A549 (cell line): ENCODE results near the gene ZMAT3. TPM values are rescaled to one million over a fixed set of nuclear protein-coding genes. Genes with fewer than 3 reads are reported as not detected.

Experiments
- ATAC-seq, 2 experiments: fragments of 200-7000 bp in 1 of 2; fragments of >200 bp in 1 of 2; cut with Nextera tagmentation in 1 of 2; cut with Tn5 transposase in 1 of 2; 3 replicates each; pipeline versions ENCODE4 v1.8.0 to v1.9.1; 2018 to 2020; ENCODE audit warnings: mild to moderate bottlenecking in 1 of 2, moderate library complexity in 1 of 2
- CTCF ChIA-PET: fragments of 300-600 bp; sonication (Branson Sonifier 250); formaldehyde crosslinking; extraction: SDS; loops from one replicate; lab custom pipeline; 2021; ENCODE audit warnings: antibody characterized with exemption, inconsistent platforms; lab: Yijun Ruan, JAX
- POLR2A ChIA-PET: fragments of 350-600 bp; formaldehyde crosslinking; extraction: SDS; loops from one replicate; lab custom pipeline; 2021; ENCODE audit warnings: antibody characterized with exemption, inconsistent platforms; lab: Yijun Ruan, JAX
- DNase-seq, 2 experiments: peaks; one replicate each; pipeline versions ENCODE4 v3.0.0 to v3.0.0-alpha.2; 2011 to 2016; ENCODE audit warnings: low read depth in 1 of 2, low spot score in 1 of 2
- FAIRE-seq: peaks from 2 replicates; lab custom pipeline; 2011; peaks lifted over from hg19 to GRCh38; lab: Jason Lieb, UNC
- H3K27ac ChIP-seq, 2 experiments: fragments of >200 bp; sonication (Bioruptor Twin); formaldehyde crosslinking; 3 replicates each; pipeline ENCODE4 v1.5.1; 2016 to 2017
- H3K4me1 ChIP-seq: fragments of >200 bp; sonication (Bioruptor Twin); formaldehyde crosslinking; 3 replicates; pipeline ENCODE4 v1.6.1; 2016
- H3K4me2 ChIP-seq: fragments of >200 bp; sonication (Bioruptor Twin); formaldehyde crosslinking; 3 replicates; pipeline ENCODE4 v1.6.1; 2016
- H3K4me3 ChIP-seq: fragments of >200 bp; sonication (Bioruptor Twin); formaldehyde crosslinking; 3 replicates; pipeline ENCODE4 v1.5.1; 2016
- H3K9me3 ChIP-seq: fragments of >200 bp; sonication (Bioruptor Twin); formaldehyde crosslinking; 3 replicates; pipeline ENCODE4 v1.6.1; 2016
- CBX2 ChIP-seq: fragments of 200-600 bp; sonication (generic); IDR thresholded peaks from 2 replicates; pipeline ENCODE4 v1.6.1; 2016; ENCODE audit warnings: low read depth, mild to moderate bottlenecking, borderline replicate concordance
- CHD4 ChIP-seq: fragments of 200-600 bp; sonication (generic); IDR thresholded peaks from 2 replicates; pipeline ENCODE4 v1.6.1; 2016; ENCODE audit warnings: antibody characterized with exemption, mild to moderate bottlenecking, borderline replicate concordance
- ESRRA ChIP-seq: fragments of 150-350 bp; IDR thresholded peaks from 2 replicates; pipeline ENCODE4 v1.6.1; 2014; ENCODE audit warnings: mild to moderate bottlenecking, low read length, borderline replicate concordance
- FOSL2 ChIP-seq, 2 experiments: fragments of 450-650 bp in 1 of 2; fragments of >200 bp in 1 of 2; sonication (Bioruptor Twin) in 1 of 2; formaldehyde crosslinking; IDR thresholded peaks; 2 replicates each; pipeline versions ENCODE4 v1.5.0 to v1.6.1; 2016 to 2020; ENCODE audit warnings: mild to moderate bottlenecking in 1 of 2, moderate library complexity in 1 of 2
- FOXS1 ChIP-seq: fragments of 250-450 bp; sonication (Bioruptor Pico); IDR thresholded peaks from 2 replicates; pipeline ENCODE4 v1.5.0; 2020; ENCODE audit warnings: mild to moderate bottlenecking, moderate library complexity
- GATA3 ChIP-seq: IDR thresholded peaks from 2 replicates; pipeline ENCODE4 v1.6.1; 2012; ENCODE audit warnings: borderline replicate concordance
- HOXB5 ChIP-seq: fragments of 250-450 bp; sonication (Bioruptor Pico); IDR thresholded peaks from 2 replicates; pipeline ENCODE4 v1.5.0; 2020; ENCODE audit warnings: mild to moderate bottlenecking, moderate library complexity
- JUN ChIP-seq, 2 experiments: fragments of >200 bp; sonication (Bioruptor Twin); formaldehyde crosslinking; IDR thresholded peaks; 2 replicates in 1 of 2; 3 replicates in 1 of 2; pipeline ENCODE4 v1.6.1; 2016 to 2017
- JUNB ChIP-seq: fragments of >200 bp; sonication (Bioruptor Twin); formaldehyde crosslinking; IDR thresholded peaks from 2 replicates; pipeline ENCODE4 v1.6.1; 2016
- MAZ ChIP-seq: fragments of 150-350 bp; IDR thresholded peaks from 2 replicates; pipeline ENCODE4 v1.6.1; 2014; ENCODE audit warnings: antibody characterized with exemption, low read depth, low read length, borderline replicate concordance
- MYC ChIP-seq: IDR thresholded peaks from 2 replicates; pipeline ENCODE4 v1.6.1; 2012; ENCODE audit warnings: mild to moderate bottlenecking, inconsistent platforms, low read length, improper control_type of control experiment, borderline replicate concordance
- NPAS2 ChIP-seq: fragments of 250-450 bp; sonication (Bioruptor Pico); IDR thresholded peaks from 2 replicates; pipeline ENCODE4 v1.8.0; 2022; ENCODE audit warnings: mild to moderate bottlenecking, moderate library complexity, borderline replicate concordance
- NR3C1 ChIP-seq: fragments of >200 bp; sonication (Bioruptor Twin); formaldehyde crosslinking; IDR thresholded peaks from 3 replicates; pipeline ENCODE4 v1.6.1; 2017
- RARB ChIP-seq: fragments of 250-450 bp; sonication (Bioruptor Pico); IDR thresholded peaks from 2 replicates; pipeline ENCODE4 v1.8.0; 2021; ENCODE audit warnings: mild to moderate bottlenecking, moderate library complexity
- RCOR1 ChIP-seq: fragments of 150-350 bp; IDR thresholded peaks from 2 replicates; pipeline ENCODE4 v1.6.1; 2014; ENCODE audit warnings: antibody characterized with exemption, low read length, low read depth
- RNF2 ChIP-seq: fragments of 200-600 bp; sonication (generic); IDR thresholded peaks from 2 replicates; pipeline ENCODE4 v1.6.1; 2016; ENCODE audit warnings: low read depth, mild to moderate bottlenecking, antibody characterized with exemption, moderate library complexity, borderline replicate concordance
- ZC3H11A ChIP-seq: fragments of 450-650 bp; IDR thresholded peaks from 2 replicates; pipeline ENCODE4 v1.6.1; 2014; ENCODE audit warnings: antibody characterized with exemption, mild to moderate bottlenecking
- ZNF302 ChIP-seq: fragments of 250-450 bp; sonication (Bioruptor Pico); IDR thresholded peaks from 2 replicates; pipeline ENCODE4 v1.9.0; 2021; ENCODE audit warnings: inconsistent platforms, mild to moderate bottlenecking, moderate library complexity
- WGBS: methylation state at CpG from one replicate; pipeline ENCODE4 v1.1.6; 2017; ENCODE audit errors: missing lambda C conversion rate; 5-methylcytosine and 5-hydroxymethylcytosine counted together
- polyA plus RNA-seq, 4 experiments: library from polyadenylated mRNA; depleted of rRNA in 3 of 4; stranded (reverse); fragments of >200 nt; fragmentation: RNase III in 1 of 4; extraction: RNeasy Plus Mini Kit Qiagen cat#74134 plus additional on column Dnase treatment in 1 of 4; gene quantifications; 2 replicates in 3 of 4; 3 replicates in 1 of 4; pipeline ENCODE4 v1.2.3, GENCODE V29; 2011 to 2017
- TF ChIP-seq, protein P1 (sequence below): fragments of 150-350 bp; IDR thresholded peaks from 2 replicates; pipeline ENCODE4 v1.6.1; 2014; ENCODE audit warnings: low read depth, mild to moderate bottlenecking, low read length
- TF ChIP-seq, protein P2 (sequence below): IDR thresholded peaks from 2 replicates; pipeline ENCODE4 v1.6.1; 2012
- TF ChIP-seq, protein P3 (sequence below): fragments of 450-650 bp; IDR thresholded peaks from 2 replicates; pipeline ENCODE4 v1.6.1; 2014; ENCODE audit warnings: antibody characterized with exemption
- TF ChIP-seq, protein P4 (sequence below): fragments of 200-600 bp; sonication (generic); IDR thresholded peaks from 2 replicates; pipeline ENCODE4 v1.6.1; 2016; ENCODE audit warnings: antibody characterized with exemption, mild to moderate bottlenecking, moderate library complexity

ZMAT3 gene
- polyA plus RNA-seq, 2 of the 4 experiments (the other 2 are of a cell fraction), result 5.7 to 12.2 TPM

DNA sequence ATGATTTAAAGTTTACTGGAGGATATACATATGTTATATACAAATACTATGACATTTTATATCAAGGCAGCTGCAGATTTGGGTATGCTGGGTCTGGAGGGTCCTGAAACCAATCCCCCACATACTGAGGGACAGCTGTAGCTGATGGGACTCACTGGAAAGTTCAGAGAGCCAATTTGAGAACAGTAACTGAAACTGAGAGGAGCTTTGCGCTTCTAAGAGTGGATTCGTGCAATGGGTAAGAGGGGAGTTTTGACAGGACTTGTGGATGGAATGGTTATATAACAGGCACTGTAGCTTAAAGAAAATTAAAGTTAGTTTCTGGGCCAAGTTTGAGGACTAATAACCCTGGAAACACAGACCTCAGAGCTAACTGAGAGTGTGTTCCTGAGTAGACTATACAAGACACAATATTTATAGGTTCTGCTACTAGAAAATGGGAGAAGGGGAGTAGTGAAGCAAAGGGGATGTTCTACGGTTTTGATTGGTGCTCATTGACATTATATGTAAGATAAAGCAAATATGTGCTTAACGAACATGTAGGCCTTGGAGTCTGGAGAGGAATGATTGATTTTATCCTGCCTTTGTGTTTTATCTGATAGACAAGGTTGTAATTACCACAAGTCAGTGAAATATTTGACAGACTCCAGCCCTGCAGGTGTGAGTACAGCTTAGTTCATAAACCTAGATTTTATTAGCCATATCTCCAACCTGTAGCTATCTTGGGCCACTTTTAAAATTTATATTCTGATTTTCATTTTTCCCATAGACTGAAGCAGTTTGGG, 4.8 kb upstream of the ZMAT3 start:
- Histone ChIP-seq H3K4me2 (no peak overlapping the region), H3K27ac (no peak overlapping the region), H3K4me3 (no peak overlapping the region), H3K4me1 (no peaks in the 10 kb centered on the region), H3K9me3 (no peaks in the 10 kb centered on the region)
- no peak for ATAC-seq
- DNase-seq, result no peak
- POLR2A ChIA-PET, result no interaction called here
- 69% methylated on average over 4 of the region's 4 CpGs for WGBS
- TF ChIP-seq ZC3H11A, result no peak
- TF ChIP-seq RARB (CRISPR knock-in tag), result no peak
- TF ChIP-seq ESRRA, result no peak
- no peak for TF ChIP-seq FOXS1
- TF ChIP-seq MAZ, result no peak
- TF ChIP-seq, protein P1, sequence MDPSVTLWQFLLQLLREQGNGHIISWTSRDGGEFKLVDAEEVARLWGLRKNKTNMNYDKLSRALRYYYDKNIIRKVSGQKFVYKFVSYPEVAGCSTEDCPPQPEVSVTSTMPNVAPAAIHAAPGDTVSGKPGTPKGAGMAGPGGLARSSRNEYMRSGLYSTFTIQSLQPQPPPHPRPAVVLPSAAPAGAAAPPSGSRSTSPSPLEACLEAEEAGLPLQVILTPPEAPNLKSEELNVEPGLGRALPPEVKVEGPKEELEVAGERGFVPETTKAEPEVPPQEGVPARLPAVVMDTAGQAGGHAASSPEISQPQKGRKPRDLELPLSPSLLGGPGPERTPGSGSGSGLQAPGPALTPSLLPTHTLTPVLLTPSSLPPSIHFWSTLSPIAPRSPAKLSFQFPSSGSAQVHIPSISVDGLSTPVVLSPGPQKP, result no peak
- TF ChIP-seq JUNB, result no peak
- TF ChIP-seq NR3C1, result no peak
- TF ChIP-seq MYC, result no peak
- TF ChIP-seq HOXB5 (CRISPR knock-in tag), result no peak
- TF ChIP-seq, protein P2, sequence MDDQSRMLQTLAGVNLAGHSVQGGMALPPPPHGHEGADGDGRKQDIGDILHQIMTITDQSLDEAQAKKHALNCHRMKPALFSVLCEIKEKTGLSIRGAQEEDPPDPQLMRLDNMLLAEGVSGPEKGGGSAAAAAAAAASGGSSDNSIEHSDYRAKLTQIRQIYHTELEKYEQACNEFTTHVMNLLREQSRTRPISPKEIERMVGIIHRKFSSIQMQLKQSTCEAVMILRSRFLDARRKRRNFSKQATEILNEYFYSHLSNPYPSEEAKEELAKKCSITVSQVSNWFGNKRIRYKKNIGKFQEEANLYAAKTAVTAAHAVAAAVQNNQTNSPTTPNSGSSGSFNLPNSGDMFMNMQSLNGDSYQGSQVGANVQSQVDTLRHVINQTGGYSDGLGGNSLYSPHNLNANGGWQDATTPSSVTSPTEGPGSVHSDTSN, result no peak
- no peak for TF ChIP-seq CBX2
- no peak for TF ChIP-seq JUN (IDR thresholded peaks at IDR 0.05)
- CTCF ChIA-PET, result interaction anchor here (0.7 to 1.3 kb wide), 2 partner anchors 27 to 246 kb away, joined by 3 read pairs; no protein-coding TSS in a partner anchor
- FAIRE-seq, result no peak

DNA sequence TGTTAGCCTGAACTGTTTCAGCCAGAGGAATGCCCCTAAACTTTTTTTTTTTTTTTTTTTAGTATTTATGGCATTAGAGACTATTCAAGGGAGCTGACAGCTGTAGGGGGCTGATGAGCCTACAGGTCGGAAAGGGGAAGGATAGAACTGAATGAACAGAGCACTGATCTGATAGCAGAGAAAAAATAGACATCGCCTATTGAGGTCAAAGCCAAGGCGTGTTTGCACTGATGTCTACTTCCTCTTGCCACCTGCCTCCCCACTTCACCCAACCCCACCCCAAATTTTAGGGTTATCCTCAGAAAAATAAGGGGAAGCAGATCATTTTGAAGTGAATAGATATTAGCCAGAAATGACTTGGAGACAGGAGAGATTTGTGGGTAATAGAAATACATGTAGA, 3.0 kb upstream of the ZMAT3 start:
- ChIA-PET POLR2A (no interaction called here), CTCF (no interaction called here)
- no peak overlapping the region for H3K4me3 ChIP-seq

More for the DNA sequence above, 3.0 kb upstream of the ZMAT3 start:
- Histone ChIP-seq H3K4me2 (no peak overlapping the region), H3K4me1 (peaks cover under 1% of the 10 kb centered on the region; the same call in 2 of the 3 replicates), H3K9me3 (no peaks in the 10 kb centered on the region), H3K27ac (no peak overlapping the region)
- DNase-seq, result no peak
- no peak for FAIRE-seq
- whole genome bisulfite sequencing, result 67% methylated on average over 3 of the region's 3 CpGs
- TF ChIP-seq RCOR1 (no peak), RNF2 (no peak), HOXB5 (CRISPR knock-in tag) (no peak), CHD4 (no peak), GATA3 (no peak), RARB (CRISPR knock-in tag) (no peak), FOXS1 (no peak), FOSL2 (IDR thresholded peaks at IDR 0.05) (no peak), FOSL2 (CRISPR knock-in tag; IDR thresholded peaks at IDR 0.05) (no peak), NPAS2 (CRISPR knock-in tag) (no peak), ZNF302 (no peak)
- TF ChIP-seq, protein P1, result no peak
- TF ChIP-seq, protein P3, sequence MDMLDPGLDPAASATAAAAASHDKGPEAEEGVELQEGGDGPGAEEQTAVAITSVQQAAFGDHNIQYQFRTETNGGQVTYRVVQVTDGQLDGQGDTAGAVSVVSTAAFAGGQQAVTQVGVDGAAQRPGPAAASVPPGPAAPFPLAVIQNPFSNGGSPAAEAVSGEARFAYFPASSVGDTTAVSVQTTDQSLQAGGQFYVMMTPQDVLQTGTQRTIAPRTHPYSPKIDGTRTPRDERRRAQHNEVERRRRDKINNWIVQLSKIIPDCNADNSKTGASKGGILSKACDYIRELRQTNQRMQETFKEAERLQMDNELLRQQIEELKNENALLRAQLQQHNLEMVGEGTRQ, result no peak
- TF ChIP-seq, protein P4, sequence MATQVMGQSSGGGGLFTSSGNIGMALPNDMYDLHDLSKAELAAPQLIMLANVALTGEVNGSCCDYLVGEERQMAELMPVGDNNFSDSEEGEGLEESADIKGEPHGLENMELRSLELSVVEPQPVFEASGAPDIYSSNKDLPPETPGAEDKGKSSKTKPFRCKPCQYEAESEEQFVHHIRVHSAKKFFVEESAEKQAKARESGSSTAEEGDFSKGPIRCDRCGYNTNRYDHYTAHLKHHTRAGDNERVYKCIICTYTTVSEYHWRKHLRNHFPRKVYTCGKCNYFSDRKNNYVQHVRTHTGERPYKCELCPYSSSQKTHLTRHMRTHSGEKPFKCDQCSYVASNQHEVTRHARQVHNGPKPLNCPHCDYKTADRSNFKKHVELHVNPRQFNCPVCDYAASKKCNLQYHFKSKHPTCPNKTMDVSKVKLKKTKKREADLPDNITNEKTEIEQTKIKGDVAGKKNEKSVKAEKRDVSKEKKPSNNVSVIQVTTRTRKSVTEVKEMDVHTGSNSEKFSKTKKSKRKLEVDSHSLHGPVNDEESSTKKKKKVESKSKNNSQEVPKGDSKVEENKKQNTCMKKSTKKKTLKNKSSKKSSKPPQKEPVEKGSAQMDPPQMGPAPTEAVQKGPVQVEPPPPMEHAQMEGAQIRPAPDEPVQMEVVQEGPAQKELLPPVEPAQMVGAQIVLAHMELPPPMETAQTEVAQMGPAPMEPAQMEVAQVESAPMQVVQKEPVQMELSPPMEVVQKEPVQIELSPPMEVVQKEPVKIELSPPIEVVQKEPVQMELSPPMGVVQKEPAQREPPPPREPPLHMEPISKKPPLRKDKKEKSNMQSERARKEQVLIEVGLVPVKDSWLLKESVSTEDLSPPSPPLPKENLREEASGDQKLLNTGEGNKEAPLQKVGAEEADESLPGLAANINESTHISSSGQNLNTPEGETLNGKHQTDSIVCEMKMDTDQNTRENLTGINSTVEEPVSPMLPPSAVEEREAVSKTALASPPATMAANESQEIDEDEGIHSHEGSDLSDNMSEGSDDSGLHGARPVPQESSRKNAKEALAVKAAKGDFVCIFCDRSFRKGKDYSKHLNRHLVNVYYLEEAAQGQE, result no peak
- no peak for ATAC-seq
